ENCODE data around the gene ZBED4. TPM values are rescaled to one million over a fixed set of nuclear protein-coding genes. Genes with fewer than 3 reads are reported as not detected.
A peak's percentile ranks its signal among the peaks of the same experiment; 100 is the strongest.

Gene ZBED4
- total RNA-seq, 1 experiment from 2014 or later = 21.6 TPM

GRCh38 chr22:49824936-49825335 lies 28.7 kb upstream of the ZBED4 start:
- H3K9me3 ChIP-seq (ENCODE audit: control insufficient read depth in 1 of 2, insufficient read depth in 1 of 2, low read depth in 1 of 2, low read length in 2 of 2) = no peaks in the 10 kb centered on the region
- peak overlapping the region; percentile 31; the same call in 1 of the 2 replicates for H3K27ac ChIP-seq (ENCODE audit: low read depth, low read length)
- RAD21 ChIA-PET (ENCODE audit: low non-redundant PET in 1 of 2, low total read pairs in 2 of 2, uncharacterized antibody in 2 of 2, unreplicated experiment in 2 of 2) = interaction anchor here in 1 of 2 experiments (0.6 kb wide), 1 partner anchor 48 kb away, joined by 3 read pairs; no protein-coding TSS in a partner anchor
- H3K4me3 ChIP-seq (replicated peaks in 1 of 2; ENCODE audit: low read depth in 1 of 2, low read length in 2 of 2) = no peak overlapping the region
- BruUV-seq (replicated peaks) = no TSS peak
- no peak for TF ChIP-seq EZH2phosphoT487 (IDR thresholded peaks at IDR 0.05; ENCODE audit: borderline replicate concordance)
- no peak for TF ChIP-seq ZNF274 (IDR thresholded peaks at IDR 0.05; ENCODE audit: low read depth, low read length)
- no peak for TF ChIP-seq ZFX (IDR thresholded peaks at IDR 0.05)
- no peak for TF ChIP-seq POLR2A (IDR thresholded peaks at IDR 0.05; ENCODE audit: borderline replicate concordance, extremely low read depth, insufficient read depth, insufficient read length)
- no peak for TF ChIP-seq RAD21 (IDR thresholded peaks at IDR 0.05; ENCODE audit: low read depth)
- no peak for TF ChIP-seq POLR2AphosphoS5 (IDR thresholded peaks at IDR 0.05; ENCODE audit: low read depth, low read length)
- TF ChIP-seq, protein P1, sequence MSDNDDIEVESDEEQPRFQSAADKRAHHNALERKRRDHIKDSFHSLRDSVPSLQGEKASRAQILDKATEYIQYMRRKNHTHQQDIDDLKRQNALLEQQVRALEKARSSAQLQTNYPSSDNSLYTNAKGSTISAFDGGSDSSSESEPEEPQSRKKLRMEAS (IDR thresholded peaks at IDR 0.05) = no peak
- TF ChIP-seq ZBTB33 (IDR thresholded peaks at IDR 0.05; ENCODE audit: extremely low read depth, insufficient replicate concordance, low read length) = no peak
- TF ChIP-seq EZH2 (IDR thresholded peaks at IDR 0.05) = no peak
- no peak for TF ChIP-seq FOSL1 (IDR thresholded peaks at IDR 0.05; ENCODE audit: low read depth)
- TF ChIP-seq CBX3 (IDR thresholded peaks at IDR 0.05; ENCODE audit: low read depth) = no peak
- TF ChIP-seq YY1 (IDR thresholded peaks at IDR 0.05; ENCODE audit: extremely low read depth, insufficient replicate concordance, low read depth, low read length) = no peak
- TF ChIP-seq SP1 (IDR thresholded peaks at IDR 0.05; ENCODE audit: low read depth) = no peak
- TF ChIP-seq SRF (IDR thresholded peaks at IDR 0.05; ENCODE audit: low read depth) = no peak
- no peak for TF ChIP-seq EGR1 (IDR thresholded peaks at IDR 0.05; ENCODE audit: low read depth)
- TF ChIP-seq, protein P2, sequence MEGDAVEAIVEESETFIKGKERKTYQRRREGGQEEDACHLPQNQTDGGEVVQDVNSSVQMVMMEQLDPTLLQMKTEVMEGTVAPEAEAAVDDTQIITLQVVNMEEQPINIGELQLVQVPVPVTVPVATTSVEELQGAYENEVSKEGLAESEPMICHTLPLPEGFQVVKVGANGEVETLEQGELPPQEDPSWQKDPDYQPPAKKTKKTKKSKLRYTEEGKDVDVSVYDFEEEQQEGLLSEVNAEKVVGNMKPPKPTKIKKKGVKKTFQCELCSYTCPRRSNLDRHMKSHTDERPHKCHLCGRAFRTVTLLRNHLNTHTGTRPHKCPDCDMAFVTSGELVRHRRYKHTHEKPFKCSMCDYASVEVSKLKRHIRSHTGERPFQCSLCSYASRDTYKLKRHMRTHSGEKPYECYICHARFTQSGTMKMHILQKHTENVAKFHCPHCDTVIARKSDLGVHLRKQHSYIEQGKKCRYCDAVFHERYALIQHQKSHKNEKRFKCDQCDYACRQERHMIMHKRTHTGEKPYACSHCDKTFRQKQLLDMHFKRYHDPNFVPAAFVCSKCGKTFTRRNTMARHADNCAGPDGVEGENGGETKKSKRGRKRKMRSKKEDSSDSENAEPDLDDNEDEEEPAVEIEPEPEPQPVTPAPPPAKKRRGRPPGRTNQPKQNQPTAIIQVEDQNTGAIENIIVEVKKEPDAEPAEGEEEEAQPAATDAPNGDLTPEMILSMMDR (IDR thresholded peaks at IDR 0.05 in 2 of 3, conservative IDR thresholded peaks at IDR 0.05 in 1 of 3; ENCODE audit: borderline replicate concordance in 1 of 3, insufficient read depth in 1 of 3, low read depth in 2 of 3, low read length in 2 of 3) = no peak
- no peak for TF ChIP-seq CEBPB (IDR thresholded peaks at IDR 0.05; ENCODE audit: low read depth)
- no peak for TF ChIP-seq ELF1 (IDR thresholded peaks at IDR 0.05; ENCODE audit: borderline replicate concordance, low read depth)
- H3K4me2 ChIP-seq (ENCODE audit: low read length) = peak overlapping the region; percentile 99; the same call in 1 of the 2 replicates
- no peaks in the 10 kb centered on the region for H3K27me3 ChIP-seq (ENCODE audit: insufficient read depth, low read length)
- H2AFZ ChIP-seq (ENCODE audit: low read depth, low read length, poor library complexity, severe bottlenecking) = no peak overlapping the region
- POLR2A ChIA-PET = no interaction called here
- no peak for DNase-seq (ENCODE audit: low read depth, low spot score)
- peaks cover 72% of the 10 kb centered on the region for H3K79me2 ChIP-seq (ENCODE audit: insufficient read depth, low read length)
- ATAC-seq = no peak
- H3K4me1 ChIP-seq (ENCODE audit: control insufficient read depth in 1 of 2, insufficient read depth in 2 of 2, low read length in 2 of 2) = peaks cover 8 to 20% of the 10 kb centered on the region in 2 experiments
- CTCF ChIA-PET = no interaction called here
- H3K9me2 ChIP-seq (ENCODE audit: insufficient read depth) = no peaks in the 10 kb centered on the region
- H4K20me1 ChIP-seq (ENCODE audit: insufficient read depth) = no peaks in the 10 kb centered on the region
- peaks cover 26 to 27% of the 10 kb centered on the region in 2 experiments; a peak in 3 of 4 replicates for H3K36me3 ChIP-seq (ENCODE audit: control insufficient read depth in 1 of 2, insufficient read depth in 2 of 2, low read length in 2 of 2)
- H3K9ac ChIP-seq (ENCODE audit: low read length) = no peak overlapping the region
- intact Hi-C loops (cut with micrococcal nuclease) = no loop called here
